IMR-90 (cell line): ENCODE measurements around the gene TBC1D22A. TPM values are rescaled to one million over a fixed set of nuclear protein-coding genes. Genes with fewer than 3 reads are reported as not detected.

Experiments
- ATAC-seq: fragments of 200-7000 bp; cut with Tn5 transposase; 2 replicates; pipeline ENCODE4 v1.9.1; 2020; ENCODE audit warnings: low read depth, mild to moderate bottlenecking, moderate library complexity
- BruUV-seq: library from RNA; stranded (reverse); fragments of 400-500 nt; replicated peaks from 2 replicates; lab custom pipeline; 2021; lab: Mats Ljungman, UMichigan
- CTCF ChIA-PET: fragments of 300-600 bp; formaldehyde crosslinking; extraction: SDS; loops from one replicate; lab custom pipeline; 2021; ENCODE audit warnings: antibody characterized with exemption; lab: Yijun Ruan, JAX
- POLR2A ChIA-PET: fragments of 300-600 bp; sonication (Branson Sonifier 250); formaldehyde crosslinking; loops from one replicate; lab custom pipeline; 2022; ENCODE audit warnings: antibody characterized with exemption; ENCODE audit not compliant: unreplicated experiment; lab: Charles Lee
- DNase-seq: peaks from one replicate; pipeline ENCODE4 v3.0.0; 2013
- H2AFZ ChIP-seq: replicated peaks from 2 replicates; pipeline ENCODE3; 2013; ENCODE audit warnings: low read length, mild to moderate bottlenecking; ENCODE audit not compliant: poor library complexity
- H2AK5ac ChIP-seq: 2 replicates; pipeline ENCODE4 v1.6.1; 2013; ENCODE audit warnings: low read depth, low read length, inconsistent platforms
- H2AK9ac ChIP-seq: replicated peaks from 2 replicates; pipeline ENCODE3; 2013; ENCODE audit warnings: mild to moderate bottlenecking, low read depth, low read length, moderate library complexity; ENCODE audit not compliant: poor library complexity
- H2BK120ac ChIP-seq: 2 replicates; pipeline ENCODE4 v1.6.1; 2013; ENCODE audit warnings: low read depth, low read length, inconsistent platforms
- H2BK15ac ChIP-seq: 3 replicates; pipeline ENCODE4 v1.6.1; 2013; ENCODE audit warnings: low read depth, low read length, inconsistent platforms
- H2BK20ac ChIP-seq: 2 replicates; pipeline ENCODE4 v1.6.1; 2013; ENCODE audit warnings: low read depth, mild to moderate bottlenecking, inconsistent platforms, low read length, moderate library complexity
- H2BK5ac ChIP-seq: 2 replicates; pipeline ENCODE4 v1.6.1; 2013; ENCODE audit warnings: mild to moderate bottlenecking, low read depth, low read length, inconsistent platforms; ENCODE audit not compliant: poor library complexity, severe bottlenecking
- H3K14ac ChIP-seq: replicated peaks from 2 replicates; pipeline ENCODE4 v1.6.1; 2013; ENCODE audit warnings: low read depth, low read length, inconsistent platforms
- H3K18ac ChIP-seq: 2 replicates; pipeline ENCODE4 v1.6.1; 2013; ENCODE audit warnings: low read depth, low read length, control low read depth
- H3K23ac ChIP-seq: 2 replicates; pipeline ENCODE4 v1.6.1; 2013; ENCODE audit warnings: low read depth, low read length, inconsistent platforms
- H3K27ac ChIP-seq: 2 replicates; pipeline ENCODE4 v1.5.1; 2013; ENCODE audit warnings: mild to moderate bottlenecking, control low read depth, low read length; ENCODE audit not compliant: insufficient read depth
- H3K27me3 ChIP-seq: 2 replicates; pipeline ENCODE4 v1.6.1; 2013; ENCODE audit warnings: low read length; ENCODE audit not compliant: control insufficient read depth, insufficient read depth
- H3K36me3 ChIP-seq: 2 replicates; pipeline ENCODE4 v1.6.1; 2013; ENCODE audit warnings: low read length, mixed read lengths; ENCODE audit not compliant: control insufficient read depth, insufficient read depth
- H3K4ac ChIP-seq: 2 replicates; pipeline ENCODE4 v1.6.1; 2013; ENCODE audit warnings: low read depth, low read length, inconsistent platforms
- H3K4me1 ChIP-seq: 2 replicates; pipeline ENCODE4 v1.6.1; 2013; ENCODE audit warnings: low read length, mixed read lengths; ENCODE audit not compliant: control insufficient read depth, insufficient read depth
- H3K4me2 ChIP-seq: 2 replicates; pipeline ENCODE4 v1.6.1; 2013; ENCODE audit warnings: low read depth, mild to moderate bottlenecking, control low read depth, low read length, moderate library complexity
- H3K4me3 ChIP-seq: 2 replicates; pipeline ENCODE4 v1.5.1; 2013; ENCODE audit warnings: low read depth, mild to moderate bottlenecking, control low read depth, low read length, moderate library complexity; ENCODE audit not compliant: insufficient read depth
- H3K56ac ChIP-seq: 2 replicates; pipeline ENCODE4 v1.6.1; 2013; ENCODE audit warnings: low read length, inconsistent platforms; ENCODE audit not compliant: insufficient read depth; ENCODE audit errors: extremely low read depth
- H3K79me1 ChIP-seq, 2 experiments: 2 replicates each; pipeline ENCODE4 v1.6.1; 2013; ENCODE audit warnings: low read length in 2 of 2, inconsistent platforms in 1 of 2, low read depth in 1 of 2
- H3K9ac ChIP-seq: 2 replicates; pipeline ENCODE4 v1.6.1; 2013; ENCODE audit warnings: low read depth, low read length, control low read depth
- H3K9me1 ChIP-seq: 2 replicates; pipeline ENCODE4 v1.6.1; 2013; ENCODE audit warnings: low read length, inconsistent platforms; ENCODE audit not compliant: insufficient read depth
- H3K9me3 ChIP-seq: 2 replicates; pipeline ENCODE4 v1.6.1; 2013; ENCODE audit warnings: low read length; ENCODE audit not compliant: control insufficient read depth, insufficient read depth
- H4K20me1 ChIP-seq: 2 replicates; pipeline ENCODE4 v1.6.1; 2013; ENCODE audit warnings: low read length, inconsistent platforms; ENCODE audit not compliant: insufficient read depth
- H4K5ac ChIP-seq: 2 replicates; pipeline ENCODE4 v1.6.1; 2013; ENCODE audit warnings: mild to moderate bottlenecking, low read depth, low read length, control low read depth
- H4K8ac ChIP-seq, 2 experiments: 2 replicates each; pipeline ENCODE4 v1.6.1; 2013; ENCODE audit warnings: low read depth in 2 of 2, low read length in 2 of 2, control low read depth in 1 of 2, inconsistent platforms in 1 of 2
- H4K91ac ChIP-seq: 2 replicates; pipeline ENCODE4 v1.6.1; 2013; ENCODE audit warnings: low read depth, low read length, inconsistent platforms; ENCODE audit not compliant: insufficient read depth
- BHLHE40 ChIP-seq: fragments of 150-350 bp; IDR thresholded peaks from 2 replicates; pipeline ENCODE4 v1.6.1; 2016; ENCODE audit warnings: mild to moderate bottlenecking, low read depth, low read length
- CEBPB ChIP-seq: IDR thresholded peaks from 2 replicates; pipeline ENCODE4 v1.6.1; 2012; ENCODE audit warnings: low read depth, low read length, improper control_type of control experiment
- CHD1 ChIP-seq: IDR thresholded peaks from 2 replicates; pipeline ENCODE4 v1.6.1; 2012; ENCODE audit warnings: low read depth, low read length, improper control_type of control experiment
- CTCF ChIP-seq: conservative IDR thresholded peaks from 2 replicates; pipeline ENCODE4 v1.5.1; 2012; ENCODE audit warnings: mild to moderate bottlenecking, low read depth, low read length, improper control_type of control experiment
- ELK1 ChIP-seq: fragments of 150-350 bp; IDR thresholded peaks from 2 replicates; pipeline ENCODE4 v1.6.1; 2016; ENCODE audit warnings: low read depth, mild to moderate bottlenecking, low read length, moderate library complexity, borderline replicate concordance
- FOS ChIP-seq: fragments of 150-350 bp; IDR thresholded peaks from 2 replicates; pipeline ENCODE4 v1.6.1; 2016; ENCODE audit warnings: low read depth, low read length
- MAFK ChIP-seq: IDR thresholded peaks from 2 replicates; pipeline ENCODE4 v1.6.1; 2012; ENCODE audit warnings: low read depth, low read length, improper control_type of control experiment
- MAZ ChIP-seq: IDR thresholded peaks from 2 replicates; pipeline ENCODE4 v1.6.1; 2012; ENCODE audit warnings: low read depth, mild to moderate bottlenecking, low read length, improper control_type of control experiment, moderate library complexity, borderline replicate concordance
- MXI1 ChIP-seq: IDR thresholded peaks from 2 replicates; pipeline ENCODE4 v1.6.1; 2012; ENCODE audit warnings: low read depth, mild to moderate bottlenecking, low read length, moderate library complexity, borderline replicate concordance
- NFE2L2 ChIP-seq: fragments of 150-350 bp; IDR thresholded peaks from 2 replicates; pipeline ENCODE4 v1.6.1; 2016; ENCODE audit warnings: low read depth, mild to moderate bottlenecking, low read length
- POLR2A ChIP-seq: IDR thresholded peaks from 2 replicates; pipeline ENCODE4 v1.6.1; 2012; ENCODE audit warnings: mild to moderate bottlenecking, low read depth, low read length
- RAD21 ChIP-seq: IDR thresholded peaks from 2 replicates; pipeline ENCODE4 v1.6.1; 2012; ENCODE audit warnings: low read length, improper control_type of control experiment
- RCOR1 ChIP-seq: IDR thresholded peaks from 2 replicates; pipeline ENCODE4 v1.6.1; 2012; ENCODE audit warnings: mild to moderate bottlenecking, low read length, improper control_type of control experiment; ENCODE audit not compliant: insufficient replicate concordance
- RFX5 ChIP-seq: IDR thresholded peaks from 2 replicates; pipeline ENCODE4 v1.8.0; 2012; ENCODE audit warnings: low read depth, mild to moderate bottlenecking, low read length, moderate library complexity
- SMC3 ChIP-seq: fragments of 150-350 bp; IDR thresholded peaks from 2 replicates; pipeline ENCODE4 v1.6.1; 2016; ENCODE audit warnings: low read depth, mild to moderate bottlenecking, antibody characterized with exemption, low read length, moderate library complexity
- USF2 ChIP-seq: fragments of 150-350 bp; IDR thresholded peaks from 2 replicates; pipeline ENCODE4 v1.6.1; 2017; ENCODE audit warnings: mild to moderate bottlenecking, antibody characterized with exemption, low read length, low read depth
- WGBS, 2 experiments: methylation state at CpG; one replicate each; pipeline versions ENCODE4 v1.1.5 to v1.1.7; 2013; ENCODE audit warnings: missing lambda C conversion rate in 2 of 2; ENCODE audit not compliant: insufficient read length in 1 of 2; ENCODE audit errors: extremely low coverage in 2 of 2; 5-methylcytosine and 5-hydroxymethylcytosine counted together
- dilution Hi-C: fragments of 300-500 bp; cut with HindIII; formaldehyde crosslinking; loops from one replicate; pipeline ENCODE4 v1.14.3; 2018; ENCODE audit warnings: low sequenced_read_pairs; ENCODE audit not compliant: unreplicated experiment
- in situ Hi-C: fragments of 300-500 bp; cut with MboI; formaldehyde crosslinking; loops from 3 replicates; pipeline ENCODE4 v1.14.3; 2019; ENCODE audit warnings: low sequenced_read_pairs, inconsistent platforms, mixed read lengths
- intact Hi-C: fragments of 100-400 bp; cut with micrococcal nuclease; formaldehyde crosslinking; loops from 2 replicates; pipeline ENCODE4 v1.10.0; 2022
- polyA plus RNA-seq, 3 experiments: library from polyadenylated mRNA; depleted of rRNA; stranded (reverse); fragments of >200 nt; gene quantifications; 2 replicates each; pipeline ENCODE4 v1.2.3, GENCODE V29; 2012; ENCODE audit warnings: low replicate concordance in 1 of 3
- total RNA-seq: library from RNA; depleted of rRNA; stranded (reverse); fragments of >200 nt; gene quantifications from 2 replicates; pipeline ENCODE4 v1.2.3, GENCODE V29; 2012

The TBC1D22A gene
- total and polyA plus RNA-seq, 2 of the 4 experiments (the other 2 are of a cell fraction): 9.0 to 16.7 TPM

GRCh38 chr22:46809153-46809885, 46.9 kb downstream of the TBC1D22A start:
- no peaks in the 10 kb centered on the region for H3K27me3 ChIP-seq

More at GRCh38 chr22:46809153-46809885, 46.9 kb downstream of the TBC1D22A start:
- H2BK5ac ChIP-seq: no peak overlapping the region
- no peak overlapping the region for H4K5ac ChIP-seq
- no peak overlapping the region for H2AK5ac ChIP-seq
- ATAC-seq (no peak), DNase-seq (no peak)
- H2AFZ ChIP-seq: no peak overlapping the region
- BruUV-seq: no TSS peak
- ChIA-PET CTCF (interaction anchor here (1.0 kb wide), 1 partner anchor 11 kb away, joined by 5 read pairs; no protein-coding TSS in a partner anchor), POLR2A (no interaction called here)
- no peak overlapping the region for H3K56ac ChIP-seq
- H3K9me1 ChIP-seq: peaks cover 10% of the 10 kb centered on the region
- H2AK9ac ChIP-seq: no peak overlapping the region
- H3K79me1 ChIP-seq: peaks cover 32 to 50% of the 10 kb centered on the region in 2 experiments
- no peak for TF ChIP-seq CHD1
- no peak for TF ChIP-seq MXI1
- TF ChIP-seq MAFK: no peak
- no peak for TF ChIP-seq CTCF
- no peak for TF ChIP-seq MAZ
- TF ChIP-seq SMC3: no peak
- no peak for TF ChIP-seq ELK1
- TF ChIP-seq CEBPB: no peak
- TF ChIP-seq RFX5: no peak
- no peak for TF ChIP-seq RCOR1
- TF ChIP-seq RAD21: no peak
- no peak for TF ChIP-seq POLR2A
- no peak for TF ChIP-seq USF2
- no peak for TF ChIP-seq NFE2L2
- no peak for TF ChIP-seq BHLHE40
- no peak for TF ChIP-seq FOS
- no peak overlapping the region for H2BK15ac ChIP-seq
- H3K4me1 ChIP-seq: peaks cover 3% of the 10 kb centered on the region
- dilution Hi-C loops: no loop called here
- H3K9me3 ChIP-seq: no peaks in the 10 kb centered on the region
- H2BK120ac ChIP-seq: no peak overlapping the region
- H3K18ac ChIP-seq: no peak overlapping the region
- H3K4me3 ChIP-seq: no peak overlapping the region
- intact Hi-C loops: no loop called here
- H3K27ac ChIP-seq: no peak overlapping the region
- H3K4me2 ChIP-seq: no peak overlapping the region
- H4K20me1 ChIP-seq: 0 out of 2 replicates have a peak, but pooled peaks cover 14% of the 10 kb centered on the region
- in situ Hi-C loops: no loop called here
- H3K14ac ChIP-seq: no peak overlapping the region
- H3K9ac ChIP-seq: no peak overlapping the region
- H3K36me3 ChIP-seq: peaks cover 19% of the 10 kb centered on the region
- no peak overlapping the region for H4K91ac ChIP-seq
- no CpG with 5 or more reads among the region's 17 CpGs for WGBS, 2 experiments
- H4K8ac ChIP-seq: no peak overlapping the region
- H2BK20ac ChIP-seq: no peak overlapping the region
- no peak overlapping the region for H3K4ac ChIP-seq
- H3K23ac ChIP-seq: no peak overlapping the region
